K562 (cell line): ENCODE measurements around the gene SAT1. TPM values are rescaled to one million over a fixed set of nuclear protein-coding genes. Genes with fewer than 3 reads are reported as not detected.
A peak's percentile ranks its signal among the peaks of the same experiment; 100 is the strongest.

ENCODE experiments used
- CHAMP1 ChIP-seq: fragments of 450-650 bp; IDR thresholded peaks from 2 replicates; pipeline ENCODE4 v1.6.1; 2016; ENCODE audit warnings: mild to moderate bottlenecking
- CLOCK ChIP-seq: fragments of 250-450 bp; sonication (Bioruptor Pico); IDR thresholded peaks from 2 replicates; pipeline ENCODE4 v1.4.0; 2020; ENCODE audit warnings: mild to moderate bottlenecking, moderate library complexity, borderline replicate concordance
- CREM ChIP-seq: IDR thresholded peaks from 2 replicates; pipeline ENCODE4 v1.6.1; 2014; ENCODE audit warnings: antibody characterized with exemption, low read depth
- E2F1 ChIP-seq: sonication (generic); formaldehyde crosslinking; IDR thresholded peaks from 2 replicates; pipeline ENCODE4 v1.8.1; 2023; ENCODE audit warnings: mild to moderate bottlenecking, missing genetic modification reagents, moderate library complexity
- GABPB1 ChIP-seq: sonication (generic); formaldehyde crosslinking; IDR thresholded peaks from 2 replicates; pipeline ENCODE4 v1.8.0; 2022; ENCODE audit warnings: mild to moderate bottlenecking, missing genetic modification reagents
- JUND ChIP-seq, 2 experiments: IDR thresholded peaks; 2 replicates in 1 of 2; 3 replicates in 1 of 2; pipeline ENCODE4 v1.6.1; 2011; ENCODE audit warnings: borderline replicate concordance in 2 of 2, low read depth in 2 of 2, low read length in 2 of 2, improper control_type of control experiment in 1 of 2, missing biosample characterization in 1 of 2, missing genetic modification characterization in 1 of 2, missing genetic modification reagents in 1 of 2
- MTA3 ChIP-seq: fragments of 450-650 bp; formaldehyde crosslinking; IDR thresholded peaks from 2 replicates; pipeline ENCODE4 v1.6.1; 2017; ENCODE audit warnings: mild to moderate bottlenecking, borderline replicate concordance
- PRDM10 ChIP-seq: fragments of 450-650 bp; IDR thresholded peaks from 2 replicates; pipeline ENCODE4 v1.6.1; 2018; ENCODE audit not compliant: partially characterized antibody
- RB1 ChIP-seq: fragments of 450-650 bp; IDR thresholded peaks from 2 replicates; pipeline ENCODE4 v1.6.1; 2017; ENCODE audit warnings: low read depth, mild to moderate bottlenecking
- TBP ChIP-seq: optimal IDR thresholded peaks from 2 replicates; pipeline ENCODE3; 2011; ENCODE audit warnings: low read depth, low read length, improper control_type of control experiment
- ZBTB33 ChIP-seq: sonication (generic); formaldehyde crosslinking; IDR thresholded peaks from 2 replicates; pipeline ENCODE4 v1.8.1; 2023; ENCODE audit warnings: mild to moderate bottlenecking, missing genetic modification reagents
- ZZZ3 ChIP-seq: fragments of 450-650 bp; IDR thresholded peaks from 2 replicates; pipeline ENCODE4 v1.6.1; 2016; ENCODE audit warnings: antibody characterized with exemption, mild to moderate bottlenecking, moderate library complexity
- polyA plus RNA-seq, 8 experiments: library from polyadenylated mRNA; depleted of rRNA in 4 of 8; stranded (reverse) in 5 of 8; unstranded in 3 of 8; fragments of >200 nt; fragmentation: Nextera tagmentation in 2 of 8; fragmentation: Illumina TruSeq in 1 of 8; extraction: Ambion mirVana in 2 of 8; extraction: Trizol in 1 of 8; gene quantifications; 2 replicates each; pipeline versions ENCODE4 v1.2.1 to v1.2.3, GENCODE V29; 2011 to 2014; ENCODE audit warnings: inconsistent platforms in 1 of 8, missing spikeins in 1 of 8
- total RNA-seq, 7 experiments: library from RNA; depleted of rRNA in 6 of 7; stranded (reverse); fragments of >200 nt in 6 of 7; fragmentation: Illumina TruSeq in 2 of 7; extraction: Trizol in 2 of 7; gene quantifications; 2 replicates each; pipeline versions ENCODE4 v1.2.1 to v1.2.3, GENCODE V29; 2011 to 2021; ENCODE audit warnings: low replicate concordance in 1 of 7

SAT1 gene
- total and polyA plus RNA-seq, 9 of the 15 experiments (the other 6 are each of a cell fraction or from before 2014, with no cell fraction given) = 47.4 to 194 (median 74.1) TPM

- TF ChIP-seq CLOCK = no peak
- 0 out of 2 replicates have a peak, but pooled peaks have one; percentile 42 for TF ChIP-seq RB1
- TF ChIP-seq JUND (IDR thresholded peaks at IDR 0.05; ENCODE audit: borderline replicate concordance, low read depth, low read length) = peak; percentile 79
- TF ChIP-seq JUND (tag; IDR thresholded peaks at IDR 0.05; ENCODE audit: borderline replicate concordance, low read depth, low read length) = peak; percentile 76; the same call in 2 of the 3 replicates
- TF ChIP-seq MTA3 = no peak
- TF ChIP-seq CHAMP1 = no peak
- peak; percentile 92 for TF ChIP-seq CREM
- TF ChIP-seq E2F1 (CRISPR knock-in tag) = 0 out of 2 replicates have a peak, but pooled peaks have one; percentile 50
- TF ChIP-seq PRDM10 = peak; percentile 97
- peak; percentile 69 for TF ChIP-seq TBP
- 0 out of 2 replicates have a peak, but pooled peaks have one; percentile 39 for TF ChIP-seq GABPB1 (CRISPR knock-in tag)
- TF ChIP-seq ZBTB33 (CRISPR knock-in tag) = 0 out of 2 replicates have a peak, but pooled peaks have one; percentile 23
- TF ChIP-seq ZZZ3 = no peak
These were observed 40.0 kb upstream of the SAT1 start, which contains the start of gene ACOT9 (continued) for GRCh38 chrX:23742697-23743622.
